ENCODE measurements around the gene ZNF710.

The ZNF710 gene

GRCh38 chr15:90004252-90004651 lies 3.1 kb downstream of the ZNF710 start:
- no peak for DNase-seq (ENCODE audit: low read depth, low spot score)
- ChIA-PET POLR2A (interaction anchor here (1.2 kb wide), 1 partner anchor 99 kb away, joined by 3 read pairs; no protein-coding TSS in a partner anchor), CTCF (interaction anchor here (1.1 to 2.3 kb wide), 2 partner anchors 67 to 150 kb away, joined by 3 to 8 read pairs; no protein-coding TSS in a partner anchor)
- peak overlapping the region; percentile 38 for H3K4me3 ChIP-seq (ENCODE audit: low read depth, low read length)
- no peak for TF ChIP-seq CTCF (IDR thresholded peaks at IDR 0.05; ENCODE audit: insufficient read depth, low read length, missing control alignments)

- peak overlapping the region; percentile 38 for H3K4me3 ChIP-seq (ENCODE audit: low read depth, low read length)
- DNase-seq (ENCODE audit: low read depth, low spot score) = peak; percentile 90
- TF ChIP-seq CTCF (IDR thresholded peaks at IDR 0.05; ENCODE audit: insufficient read depth, low read length, missing control alignments) = no peak
- ChIA-PET POLR2A (interaction anchor here (1.2 kb wide), 1 partner anchor 98 kb away, joined by 3 read pairs; no protein-coding TSS in a partner anchor), CTCF (interaction anchor here (1.1 to 2.3 kb wide), 2 partner anchors 66 to 149 kb away, joined by 3 to 8 read pairs; no protein-coding TSS in a partner anchor)
Observed at GRCh38 chr15:90004671-90005070, 3.5 kb downstream of the ZNF710 start.

GRCh38 chr15:90006217-90007075 lies 5.3 kb downstream of the ZNF710 start:
- ChIA-PET POLR2A (interaction anchor here (0.5 kb wide), 1 partner anchor 10 kb away, joined by 3 read pairs; no protein-coding TSS in a partner anchor), CTCF (interaction anchor here (0.7 to 1.2 kb wide), 2 partner anchors 10 to 245 kb away, joined by 3 read pairs; no protein-coding TSS in a partner anchor)
- no peak overlapping the region for H3K4me3 ChIP-seq (ENCODE audit: low read depth, low read length)
- DNase-seq (ENCODE audit: low read depth, low spot score) = no peak
- TF ChIP-seq CTCF (IDR thresholded peaks at IDR 0.05; ENCODE audit: insufficient read depth, low read length, missing control alignments) = no peak

- no peak for TF ChIP-seq CTCF (IDR thresholded peaks at IDR 0.05; ENCODE audit: insufficient read depth, low read length, missing control alignments)
- CTCF ChIA-PET = interaction anchor here (1.2 kb wide), 1 partner anchor 246 kb away, joined by 3 read pairs; no protein-coding TSS in a partner anchor
- no peak overlapping the region for H3K4me3 ChIP-seq (ENCODE audit: low read depth, low read length)
- DNase-seq (ENCODE audit: low read depth, low spot score) = no peak
- POLR2A ChIA-PET = no interaction called here
Observed at GRCh38 chr15:90007076-90007460, 5.9 kb downstream of the ZNF710 start.

GRCh38 chr15:90008607-90009006 lies 7.5 kb downstream of the ZNF710 start:
- CTCF ChIA-PET = interaction anchor here (0.7 to 1.3 kb wide), 2 partner anchors 8 to 12 kb away, joined by 4 read pairs; no protein-coding TSS in a partner anchor
- no peak for DNase-seq (ENCODE audit: low read depth, low spot score)
- H3K4me3 ChIP-seq (ENCODE audit: low read depth, low read length) = no peak overlapping the region
- POLR2A ChIA-PET = no interaction called here
- no peak for TF ChIP-seq CTCF (IDR thresholded peaks at IDR 0.05; ENCODE audit: insufficient read depth, low read length, missing control alignments)
